WTC11 (cell line): ENCODE results near the gene ADAMTS19.

Experiments used
- ATF2 ChIP-seq: sonication (generic); formaldehyde crosslinking; IDR thresholded peaks from 2 replicates; pipeline ENCODE4 v1.8.1; 2022; ENCODE audit warnings: low read depth, missing genetic modification reagents, borderline replicate concordance
- CTCF ChIP-seq: fragments of 200-600 bp; IDR thresholded peaks from 2 replicates; pipeline ENCODE4 v1.8.0; 2022; ENCODE audit warnings: antibody characterized with exemption
- TCF7 ChIP-seq: sonication (generic); formaldehyde crosslinking; IDR thresholded peaks from 2 replicates; pipeline ENCODE4 v1.8.0; 2022; ENCODE audit warnings: mild to moderate bottlenecking, low read depth, missing genetic modification reagents, moderate library complexity

- TF ChIP-seq CTCF (no peak), ATF2 (no peak), TCF7 (CRISPR knock-in tag) (no peak)
Observed at GRCh38 chr5:129696636-129697035, 236.5 kb downstream of the ADAMTS19 start.
